Measurements from ENCODE around the gene SSRP1. TPM values are rescaled to one million over a fixed set of nuclear protein-coding genes. Genes with fewer than 3 reads are reported as not detected.

Gene SSRP1
- polyA plus RNA-seq, 1 donor (not counting 4 experiments of a cell fraction or from before 2014, with no cell fraction given), result 115 TPM

GRCh38 chr11:57360991-57361390, 25.3 kb upstream of the SSRP1 start:
- no peaks in the 10 kb centered on the region for H3K9me3 ChIP-seq (ENCODE audit: control insufficient read depth, low read depth, low read length)
- no peak for TF ChIP-seq CTCF (optimal IDR thresholded peaks at IDR 0.05 in 1 of 3, IDR thresholded peaks at IDR 0.05 in 1 of 3, conservative IDR thresholded peaks at IDR 0.05 in 1 of 3; ENCODE audit: extremely low read depth in 1 of 3, insufficient read depth in 2 of 3, low read length in 3 of 3)
- TF ChIP-seq EZH2 (IDR thresholded peaks at IDR 0.05; ENCODE audit: low read length), result no peak
- peaks cover 21% of the 10 kb centered on the region for H3K4me1 ChIP-seq (ENCODE audit: control insufficient read depth, extremely low read depth, insufficient read depth, low read length)
- no peak overlapping the region for H3K9ac ChIP-seq (ENCODE audit: control insufficient read depth, extremely low read depth, insufficient read depth, low read length)
- H3K9me1 ChIP-seq (ENCODE audit: control insufficient read depth, extremely low read depth, insufficient read depth, low read length), result no peaks in the 10 kb centered on the region
- dilution Hi-C loops (cut with MboI; ENCODE audit: extremely low pct_ligation_motif_present, low sequenced_read_pairs), result no loop called here
- H3K36me3 ChIP-seq (ENCODE audit: control insufficient read depth in 2 of 2, extremely low read depth in 1 of 2, insufficient read depth in 2 of 2, low read length in 2 of 2), result no peaks in the 10 kb centered on the region
- H3K4me3 ChIP-seq (ENCODE audit: control insufficient read depth in 2 of 3, extremely low read depth in 1 of 3, insufficient read depth in 2 of 3, low read depth in 1 of 3, low read length in 3 of 3), result no peak overlapping the region
- H3K79me2 ChIP-seq (ENCODE audit: control insufficient read depth, insufficient read depth, low read length), result no peaks in the 10 kb centered on the region
- H2AFZ ChIP-seq (ENCODE audit: control insufficient read depth, low read length), result no peak overlapping the region
- no peak for FAIRE-seq
- H4K20me1 ChIP-seq (ENCODE audit: control insufficient read depth, extremely low read depth, insufficient read depth, low read length), result no peaks in the 10 kb centered on the region
- no peak overlapping the region for H3K27ac ChIP-seq (ENCODE audit: control insufficient read depth, insufficient read depth, low read length)
- no peaks in the 10 kb centered on the region for H3K27me3 ChIP-seq (ENCODE audit: control insufficient read depth, extremely low read depth, insufficient read depth, low read length)
- H3K4me2 ChIP-seq (ENCODE audit: control insufficient read depth, extremely low read depth, insufficient read depth, low read depth, low read length), result no peak overlapping the region
- DNase-seq (ENCODE audit: low read depth, low spot score), result no peak

GRCh38 chr11:57359896-57360690, 24.4 kb upstream of the SSRP1 start:
- H3K79me2 ChIP-seq (ENCODE audit: control insufficient read depth, insufficient read depth, low read length), result no peaks in the 10 kb centered on the region
- H3K4me3 ChIP-seq (ENCODE audit: control insufficient read depth in 2 of 3, extremely low read depth in 1 of 3, insufficient read depth in 2 of 3, low read depth in 1 of 3, low read length in 3 of 3), result no peak overlapping the region
- no peaks in the 10 kb centered on the region for H4K20me1 ChIP-seq (ENCODE audit: control insufficient read depth, extremely low read depth, insufficient read depth, low read length)
- no peak overlapping the region for H2AFZ ChIP-seq (ENCODE audit: control insufficient read depth, low read length)
- H3K4me1 ChIP-seq (ENCODE audit: control insufficient read depth, extremely low read depth, insufficient read depth, low read length), result peaks cover 21% of the 10 kb centered on the region
- H3K36me3 ChIP-seq (ENCODE audit: control insufficient read depth in 2 of 2, extremely low read depth in 1 of 2, insufficient read depth in 2 of 2, low read length in 2 of 2), result no peaks in the 10 kb centered on the region
- H3K4me2 ChIP-seq (ENCODE audit: control insufficient read depth, extremely low read depth, insufficient read depth, low read depth, low read length), result no peak overlapping the region
- H3K9ac ChIP-seq (ENCODE audit: control insufficient read depth, extremely low read depth, insufficient read depth, low read length), result no peak overlapping the region
- H3K9me1 ChIP-seq (ENCODE audit: control insufficient read depth, extremely low read depth, insufficient read depth, low read length), result no peaks in the 10 kb centered on the region
- no peak for FAIRE-seq
- DNase-seq (ENCODE audit: low read depth, low spot score), result no peak
- H3K27me3 ChIP-seq (ENCODE audit: control insufficient read depth, extremely low read depth, insufficient read depth, low read length), result no peaks in the 10 kb centered on the region
- H3K27ac ChIP-seq (ENCODE audit: control insufficient read depth, insufficient read depth, low read length), result no peak overlapping the region
- no peak for TF ChIP-seq EZH2 (IDR thresholded peaks at IDR 0.05; ENCODE audit: low read length)
- no peak for TF ChIP-seq CTCF (optimal IDR thresholded peaks at IDR 0.05 in 1 of 3, IDR thresholded peaks at IDR 0.05 in 1 of 3, conservative IDR thresholded peaks at IDR 0.05 in 1 of 3; ENCODE audit: extremely low read depth in 1 of 3, insufficient read depth in 2 of 3, low read length in 3 of 3)
- no peaks in the 10 kb centered on the region for H3K9me3 ChIP-seq (ENCODE audit: control insufficient read depth, low read depth, low read length)
- dilution Hi-C loops (cut with MboI; ENCODE audit: extremely low pct_ligation_motif_present, low sequenced_read_pairs), result no loop called here

Measured in keratinocyte (primary cell).